ENCODE results near the gene COMMD1.

GRCh38 chr2:62143696-62144095 lies 238.2 kb downstream of the COMMD1 start:
- TF ChIP-seq CTCF (conservative IDR thresholded peaks at IDR 0.05; ENCODE audit: low read depth, low read length) (no peak), EZH2 (IDR thresholded peaks at IDR 0.05; ENCODE audit: low read length, unreplicated experiment) (no peak), EZH2phosphoT487 (IDR thresholded peaks at IDR 0.05; ENCODE audit: borderline replicate concordance, low read length) (no peak)

Data from PC-3 (cell line).